Mammary epithelial cell (primary cell): Measurements from ENCODE around the gene PIF1.

ENCODE experiments used
- CTCF ChIP-seq, 2 donors: IDR thresholded peaks in 1 of 2; conservative IDR thresholded peaks in 1 of 2; 2 replicates each; pipeline ENCODE4 v1.5.1; 2011 to 2012; ENCODE audit warnings: inconsistent platforms in 2 of 2, low read length in 2 of 2, mild to moderate bottlenecking in 2 of 2, control low read depth in 1 of 2, low read depth in 1 of 2; ENCODE audit not compliant: insufficient read depth in 1 of 2; ENCODE audit errors: extremely low read depth in 1 of 2
- EZH2 ChIP-seq: IDR thresholded peaks from 2 replicates; pipeline ENCODE4 v1.6.1; 2012; ENCODE audit warnings: low read length, inconsistent platforms, borderline replicate concordance

GRCh38 chr15:64864068-64864467 lies 38.6 kb upstream of the PIF1 start:
- no peak for TF ChIP-seq CTCF (conservative IDR thresholded peaks at IDR 0.05 in 1 of 2, IDR thresholded peaks at IDR 0.05 in 1 of 2; ENCODE audit: extremely low read depth in 1 of 2, insufficient read depth in 1 of 2, low read depth in 1 of 2, low read length in 2 of 2)
- TF ChIP-seq EZH2, result no peak
